HG03460 (cell line): ENCODE data around the gene ADAMTS9.
A peak's percentile ranks its signal among the peaks of the same experiment; 100 is the strongest.

ENCODE experiments used
- ATAC-seq: cut with Tn5 transposase; IDR thresholded peaks from one replicate; pipeline ENCODE4 v1.9.1; 2021; ENCODE audit not compliant: unreplicated experiment

ADAMTS9 gene

DNA sequence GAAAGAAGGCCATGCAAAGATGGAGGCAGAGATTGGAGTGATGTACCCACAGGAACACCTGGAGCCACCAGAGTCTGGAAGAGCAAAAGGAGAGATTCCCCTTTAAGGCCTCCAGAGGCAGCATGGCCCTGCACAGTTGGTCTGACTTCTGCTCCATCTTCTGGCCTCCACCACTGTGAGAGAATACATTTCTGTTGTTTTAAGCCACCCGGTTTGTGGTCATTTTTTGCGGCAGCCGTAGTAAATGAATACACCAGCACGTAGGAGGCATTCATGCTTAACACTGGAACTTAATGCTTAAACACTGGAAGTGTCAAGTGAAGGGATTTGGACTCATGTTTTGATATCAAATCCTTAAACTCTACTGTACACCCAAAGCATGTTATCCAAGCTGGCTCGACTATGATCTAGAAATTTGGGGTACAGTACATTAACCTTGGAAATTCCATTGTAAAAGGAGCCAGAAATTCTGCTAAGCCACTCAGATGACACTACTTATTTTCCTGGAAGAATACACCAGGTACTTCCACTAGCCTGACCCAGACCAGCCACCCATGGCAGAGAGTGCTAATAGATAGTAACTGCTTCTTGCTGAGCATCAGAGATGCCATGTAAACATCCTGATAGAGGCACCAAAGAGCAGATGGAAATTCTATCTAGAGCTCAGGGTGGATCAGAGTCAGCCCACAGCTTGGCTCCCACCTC lies 190.9 kb downstream of the ADAMTS9 start:
- no peak for ATAC-seq

- no peak for ATAC-seq
These were observed 191.9 kb downstream of the ADAMTS9 start for GRCh38 chr3:64495781-64496334.

- no peak for ATAC-seq
These were observed 192.5 kb downstream of the ADAMTS9 start for GRCh38 chr3:64495121-64495780.

- ATAC-seq, result no peak
These were observed 193.3 kb downstream of the ADAMTS9 start for GRCh38 chr3:64494526-64494925.

DNA sequence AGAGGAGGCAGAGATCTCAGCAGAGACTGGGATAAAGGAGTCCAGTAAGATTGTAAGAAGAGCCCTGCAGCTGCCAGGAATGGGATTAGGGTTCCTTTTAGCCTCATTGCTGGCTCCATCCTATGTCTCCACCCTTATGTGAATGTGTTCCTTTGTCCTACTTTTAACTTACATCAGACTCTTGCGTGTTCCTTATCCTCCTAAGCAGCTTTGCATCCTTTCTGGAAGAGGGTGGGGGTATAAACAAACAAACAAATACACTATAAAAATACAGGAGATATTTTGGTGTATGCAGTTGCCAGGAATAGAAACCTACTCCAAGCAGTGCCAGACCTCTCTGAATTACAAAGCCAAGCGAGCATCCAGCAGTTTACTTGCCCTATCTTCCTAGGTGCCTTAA lies 194.7 kb downstream of the ADAMTS9 start:
- ATAC-seq, result no peak

GRCh38 chr3:64491843-64492242 lies 196.0 kb downstream of the ADAMTS9 start:
- no peak for ATAC-seq

- no peak for ATAC-seq
These were observed 197.5 kb downstream of the ADAMTS9 start for GRCh38 chr3:64490180-64490724.

GRCh38 chr3:64489361-64490044 lies 198.3 kb downstream of the ADAMTS9 start:
- no peak for ATAC-seq

GRCh38 chr3:64488939-64489338 lies 198.9 kb downstream of the ADAMTS9 start:
- no peak for ATAC-seq

DNA sequence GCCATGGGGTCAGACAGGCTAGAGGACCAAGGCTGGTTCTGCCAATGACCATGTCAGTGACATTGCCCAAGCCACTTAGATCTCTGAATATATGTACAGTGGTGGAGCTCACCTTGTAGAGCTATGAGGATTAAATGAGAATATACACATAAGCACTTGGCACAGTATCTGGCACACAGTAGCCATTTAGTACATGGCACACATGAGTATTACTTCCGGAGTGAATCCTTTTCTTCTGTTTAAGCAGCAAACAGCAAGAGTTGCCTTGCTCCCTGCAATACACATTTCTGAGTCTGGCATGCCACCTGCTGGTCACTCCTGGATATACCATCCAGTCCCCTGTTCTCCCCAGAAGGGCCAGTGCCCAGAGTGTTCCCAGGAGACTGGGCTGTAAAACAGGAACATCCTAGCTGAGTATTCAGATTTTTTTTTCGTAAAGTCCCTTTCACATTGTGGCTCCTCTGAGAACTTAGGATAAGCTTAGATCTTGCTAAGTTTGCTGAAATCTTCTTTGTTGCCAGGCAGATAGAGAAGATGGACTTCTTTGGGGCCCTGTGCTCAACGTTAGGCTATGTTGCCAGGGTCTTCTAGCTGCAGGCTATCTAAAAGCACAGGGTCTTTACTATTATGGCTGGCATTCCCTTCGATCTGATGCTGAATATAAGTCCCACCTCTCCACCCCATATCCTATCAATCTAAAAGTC lies 203.4 kb downstream of the ADAMTS9 start:
- ATAC-seq, result peak; percentile 94

- no peak for ATAC-seq
These were observed 204.3 kb downstream of the ADAMTS9 start for GRCh38 chr3:64483467-64483866.

DNA sequence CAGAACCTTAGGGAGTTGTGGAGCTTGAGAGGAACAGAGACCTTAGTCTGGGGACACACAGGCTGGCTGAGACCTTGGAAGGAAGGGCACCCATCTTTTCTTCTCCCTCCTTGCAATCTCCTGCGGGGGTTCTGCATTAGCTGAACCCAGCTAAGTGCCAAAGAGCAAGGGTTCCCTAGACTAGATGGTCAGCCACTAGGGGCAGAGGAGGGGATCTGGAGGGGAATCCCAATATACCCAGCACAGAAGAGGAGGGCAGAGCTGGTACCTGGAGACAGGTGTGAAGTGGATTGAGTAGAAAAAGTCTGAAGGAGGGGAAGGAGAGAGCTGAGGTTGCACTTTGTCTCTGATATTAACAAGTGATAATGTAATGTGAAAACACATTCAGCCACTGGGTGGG lies 212.8 kb downstream of the ADAMTS9 start:
- ATAC-seq, result no peak

- no peak for ATAC-seq
These were observed 214.3 kb downstream of the ADAMTS9 start for GRCh38 chr3:64473466-64473865.

GRCh38 chr3:64470436-64470835 lies 217.4 kb downstream of the ADAMTS9 start:
- no peak for ATAC-seq

GRCh38 chr3:64467255-64467944 lies 220.4 kb downstream of the ADAMTS9 start:
- ATAC-seq, result no peak
